GM12865 (cell line): Measurements from ENCODE around the gene SMG6.
A peak's percentile ranks its signal among the peaks of the same experiment; 100 is the strongest.

ENCODE experiments used
- DNase-seq: peaks from one replicate; pipeline ENCODE4 v3.0.0; 2010; ENCODE audit warnings: low read depth
- H3K4me3 ChIP-seq: 2 replicates; pipeline ENCODE4 v1.5.1; 2011; ENCODE audit warnings: mild to moderate bottlenecking, low read depth, low read length, control low read depth
- CTCF ChIP-seq: IDR thresholded peaks from 2 replicates; pipeline ENCODE4 v1.5.1; 2011; ENCODE audit warnings: low read length, control low read depth, low read depth, inconsistent platforms; ENCODE audit not compliant: insufficient read depth; ENCODE audit errors: missing control alignments

SMG6 gene

DNA sequence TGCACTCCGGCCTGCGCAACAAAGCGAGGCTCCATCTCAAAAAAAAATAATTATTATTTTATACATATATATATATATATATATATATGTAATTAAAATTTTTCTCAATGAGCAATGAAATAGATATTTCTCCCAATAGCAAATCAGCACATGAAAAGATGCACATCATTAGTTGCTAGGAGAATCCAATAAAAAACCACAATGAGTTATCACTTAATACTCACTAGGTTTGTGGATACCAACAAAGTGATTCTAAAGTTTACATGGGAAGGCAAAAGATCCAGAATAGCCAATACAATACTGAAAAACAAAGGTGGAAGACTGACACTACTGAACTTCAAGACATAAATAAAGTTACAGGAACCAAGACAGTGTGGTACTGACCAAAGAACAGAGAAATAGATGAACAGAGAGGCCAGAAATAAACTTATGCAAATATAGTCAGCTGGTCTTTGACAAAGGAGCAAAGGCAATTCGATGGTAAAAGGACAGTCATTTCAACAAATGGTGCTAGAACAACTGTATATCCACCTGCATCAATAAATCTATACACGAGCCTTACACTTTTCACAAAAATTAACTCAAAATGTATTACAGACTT is 13.6 kb downstream of the SMG6 start:
- DNase-seq = peak; percentile 53
- no peak overlapping the region for H3K4me3 ChIP-seq
- no peak for TF ChIP-seq CTCF

- TF ChIP-seq CTCF = no peak
- no peak for DNase-seq
- no peak overlapping the region for H3K4me3 ChIP-seq
Observed at GRCh38 chr17:2283302-2283701, 20.3 kb downstream of the SMG6 start.

GRCh38 chr17:2282297-2282873 is 21.2 kb downstream of the SMG6 start:
- peak; percentile 75 for DNase-seq
- TF ChIP-seq CTCF = peak; percentile 48
- no peak overlapping the region for H3K4me3 ChIP-seq

DNA sequence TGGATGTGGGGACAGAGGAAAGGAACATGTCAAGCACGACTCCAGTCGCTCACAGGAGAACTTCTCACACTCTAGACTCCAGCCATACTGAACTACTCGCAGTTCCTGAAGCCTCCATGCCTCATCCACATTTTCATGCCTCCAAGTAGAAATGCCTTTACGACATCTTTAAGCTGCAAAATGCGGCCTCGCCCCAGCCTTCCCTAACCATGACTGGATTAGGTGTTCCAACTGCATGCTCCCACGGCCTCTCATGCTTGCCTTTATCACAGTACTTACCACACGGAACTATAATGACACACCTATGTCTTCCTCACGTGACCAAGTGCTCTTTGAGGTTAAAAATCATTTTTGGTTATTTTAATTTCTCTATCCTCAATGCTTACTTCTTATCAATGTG is 23.9 kb downstream of the SMG6 start:
- no peak overlapping the region for H3K4me3 ChIP-seq
- no peak for DNase-seq
- TF ChIP-seq CTCF = no peak

GRCh38 chr17:2277429-2278170 is 26.0 kb downstream of the SMG6 start:
- no peak for TF ChIP-seq CTCF
- DNase-seq = no peak
- no peak overlapping the region for H3K4me3 ChIP-seq

- no peak for TF ChIP-seq CTCF
- DNase-seq = no peak
- no peak overlapping the region for H3K4me3 ChIP-seq
Observed at GRCh38 chr17:2275722-2276121, 27.9 kb downstream of the SMG6 start.
